RWPE2 (cell line): ENCODE results near the gene POC1B.
A peak's percentile ranks its signal among the peaks of the same experiment; 100 is the strongest.

Source experiments
- ATAC-seq: fragments of 200-7000 bp; cut with Tn5 transposase; 3 replicates; pipeline ENCODE4 v1.9.1; 2021; ENCODE audit warnings: low read depth
- DNase-seq: peaks from one replicate; pipeline ENCODE4 v3.0.0-alpha.2; 2020; ENCODE audit warnings: low spot score
- H3K27ac ChIP-seq: fragments of 450-650 bp; 2 replicates; pipeline ENCODE4 v1.5.1; 2017; ENCODE audit warnings: mild to moderate bottlenecking; ENCODE audit not compliant: poor library complexity, severe bottlenecking
- H3K27me3 ChIP-seq: fragments of 250-450 bp; sonication (Bioruptor Pico); 2 replicates; pipeline ENCODE4 v1.5.1; 2021; ENCODE audit warnings: mild to moderate bottlenecking, moderate library complexity; ENCODE audit not compliant: insufficient read depth, poor library complexity, severe bottlenecking
- H3K36me3 ChIP-seq: fragments of 250-450 bp; sonication (Bioruptor Pico); 2 replicates; pipeline ENCODE4 v1.5.1; 2020; ENCODE audit warnings: low read depth, mild to moderate bottlenecking, moderate library complexity
- H3K4me1 ChIP-seq: fragments of 250-450 bp; sonication (Bioruptor Pico); 2 replicates; pipeline ENCODE4 v1.5.1; 2021; ENCODE audit warnings: mild to moderate bottlenecking, moderate library complexity; ENCODE audit not compliant: insufficient read depth, poor library complexity, severe bottlenecking
- H3K4me3 ChIP-seq: fragments of 250-450 bp; sonication (Bioruptor Pico); 2 replicates; pipeline ENCODE4 v1.5.1; 2021; ENCODE audit warnings: mild to moderate bottlenecking, moderate library complexity; ENCODE audit not compliant: severe bottlenecking
- H3K9me3 ChIP-seq: fragments of 250-450 bp; sonication (Bioruptor Pico); 2 replicates; pipeline ENCODE4 v1.5.1; 2021; ENCODE audit warnings: mild to moderate bottlenecking, moderate library complexity; ENCODE audit not compliant: severe bottlenecking
- TF ChIP-seq, protein P1 (sequence below): fragments of 450-650 bp; IDR thresholded peaks from one replicate; pipeline ENCODE4 v1.5.1; 2017; ENCODE audit warnings: mild to moderate bottlenecking, moderate library complexity; ENCODE audit not compliant: poor library complexity, severe bottlenecking

The POC1B gene

DNA sequence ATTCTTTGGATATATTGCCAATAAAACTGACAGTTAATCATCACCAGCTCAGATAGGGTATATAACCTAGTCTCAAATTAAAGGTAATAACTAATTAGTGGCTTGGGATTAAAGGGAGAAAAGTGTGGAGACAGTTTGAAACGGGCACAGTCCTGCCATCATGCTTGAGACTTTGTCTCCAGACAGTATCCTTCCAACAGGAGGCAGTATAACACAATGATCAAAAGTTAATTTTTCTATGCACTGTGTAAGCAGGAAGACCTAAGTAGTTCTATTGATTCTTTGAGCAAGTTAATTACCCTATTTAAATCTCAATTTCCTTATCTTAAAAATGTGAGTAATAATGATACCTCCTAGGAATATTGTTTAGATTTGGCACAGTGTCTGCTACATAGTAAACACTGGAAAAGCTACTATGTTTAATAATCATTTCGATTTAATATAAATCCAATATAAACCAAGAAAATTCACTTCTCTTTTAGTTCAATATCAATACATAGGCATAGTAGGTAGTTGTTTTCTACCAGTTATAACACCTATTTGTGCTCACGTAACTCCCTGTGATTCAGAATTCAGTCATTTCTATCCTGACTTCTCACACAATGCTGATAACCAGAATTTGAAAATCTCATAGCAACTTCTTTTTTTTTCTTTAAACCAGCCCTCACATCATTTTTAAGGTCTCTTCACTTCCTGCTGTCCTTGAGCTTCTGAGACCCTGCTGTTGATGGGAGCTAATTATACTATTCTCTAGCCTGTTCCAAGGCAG, 54.9 kb downstream of the POC1B start:
- Histone ChIP-seq H3K4me3 (no peak overlapping the region), H3K27me3 (no peaks in the 10 kb centered on the region), H3K36me3 (no peaks in the 10 kb centered on the region; the same call in 1 of the 2 replicates), H3K9me3 (no peaks in the 10 kb centered on the region), H3K27ac (no peak overlapping the region), H3K4me1 (peaks cover 29% of the 10 kb centered on the region)
- TF ChIP-seq, protein P1, sequence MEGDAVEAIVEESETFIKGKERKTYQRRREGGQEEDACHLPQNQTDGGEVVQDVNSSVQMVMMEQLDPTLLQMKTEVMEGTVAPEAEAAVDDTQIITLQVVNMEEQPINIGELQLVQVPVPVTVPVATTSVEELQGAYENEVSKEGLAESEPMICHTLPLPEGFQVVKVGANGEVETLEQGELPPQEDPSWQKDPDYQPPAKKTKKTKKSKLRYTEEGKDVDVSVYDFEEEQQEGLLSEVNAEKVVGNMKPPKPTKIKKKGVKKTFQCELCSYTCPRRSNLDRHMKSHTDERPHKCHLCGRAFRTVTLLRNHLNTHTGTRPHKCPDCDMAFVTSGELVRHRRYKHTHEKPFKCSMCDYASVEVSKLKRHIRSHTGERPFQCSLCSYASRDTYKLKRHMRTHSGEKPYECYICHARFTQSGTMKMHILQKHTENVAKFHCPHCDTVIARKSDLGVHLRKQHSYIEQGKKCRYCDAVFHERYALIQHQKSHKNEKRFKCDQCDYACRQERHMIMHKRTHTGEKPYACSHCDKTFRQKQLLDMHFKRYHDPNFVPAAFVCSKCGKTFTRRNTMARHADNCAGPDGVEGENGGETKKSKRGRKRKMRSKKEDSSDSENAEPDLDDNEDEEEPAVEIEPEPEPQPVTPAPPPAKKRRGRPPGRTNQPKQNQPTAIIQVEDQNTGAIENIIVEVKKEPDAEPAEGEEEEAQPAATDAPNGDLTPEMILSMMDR = peak; percentile 49
- DNase-seq = no peak
- no peak for ATAC-seq

DNA sequence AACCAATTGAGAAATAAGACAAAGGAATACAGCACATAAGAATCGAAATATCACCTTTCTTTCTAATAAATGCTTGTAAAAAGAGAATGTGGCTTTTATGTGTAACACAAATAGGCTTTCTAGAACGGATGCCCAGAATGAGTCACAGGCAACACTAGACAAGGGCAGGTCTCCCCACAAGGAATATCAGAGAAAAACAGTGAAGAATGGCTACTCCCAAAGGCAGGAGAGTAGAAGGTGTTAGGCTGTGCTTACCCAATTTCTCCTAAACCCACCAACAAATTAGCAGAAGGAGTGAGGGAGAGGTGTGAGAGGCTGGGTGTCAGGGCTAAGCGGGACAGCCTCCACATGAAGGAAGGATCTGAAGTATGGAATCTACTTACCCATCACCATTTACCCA, 56.5 kb downstream of the POC1B start:
- TF ChIP-seq, protein P1 = no peak
- Histone ChIP-seq H3K36me3 (no peaks in the 10 kb centered on the region; the same call in 1 of the 2 replicates), H3K4me1 (peaks cover 40% of the 10 kb centered on the region), H3K9me3 (no peaks in the 10 kb centered on the region), H3K4me3 (no peak overlapping the region), H3K27ac (no peak overlapping the region), H3K27me3 (no peaks in the 10 kb centered on the region)
- DNase-seq (no peak), ATAC-seq (peak; percentile 80)

DNA sequence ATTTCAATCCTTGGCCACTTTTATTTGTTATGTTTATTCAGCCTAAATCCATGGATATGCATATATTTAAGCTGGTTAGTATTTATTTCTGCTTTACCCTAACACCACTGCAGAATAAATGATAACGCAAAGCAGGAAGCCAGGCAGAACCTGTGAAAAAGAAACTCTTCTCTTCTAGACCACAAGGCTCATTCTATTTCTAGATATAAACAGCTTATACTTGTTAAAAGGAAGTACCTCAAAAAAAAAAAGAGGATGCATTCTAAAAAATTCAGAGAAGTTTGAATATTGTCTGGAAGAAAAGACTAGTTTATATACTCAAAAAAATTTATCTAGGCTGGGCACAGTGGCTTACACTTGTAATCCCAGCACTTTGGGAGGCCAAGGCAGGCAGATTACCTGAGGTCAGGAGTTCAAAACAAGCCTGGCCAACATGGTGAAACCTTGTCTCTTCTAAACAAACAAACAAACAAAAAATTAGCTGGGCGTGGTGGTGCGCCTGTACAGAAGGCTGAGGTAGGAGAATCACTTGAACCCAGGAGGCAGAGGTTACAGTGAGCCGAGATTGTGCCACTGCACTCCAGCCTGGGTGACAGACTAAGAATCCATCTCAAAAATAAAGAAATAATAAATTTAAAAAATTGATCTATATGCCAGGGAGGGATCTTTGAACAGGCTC, 57.1 kb downstream of the POC1B start:
- no peaks in the 10 kb centered on the region for H3K27me3 ChIP-seq
- ATAC-seq (no peak), DNase-seq (no peak)
- no peaks in the 10 kb centered on the region for H3K9me3 ChIP-seq
- no peak overlapping the region for H3K27ac ChIP-seq
- H3K4me3 ChIP-seq = no peak overlapping the region
- H3K4me1 ChIP-seq = peaks cover 40% of the 10 kb centered on the region
- H3K36me3 ChIP-seq = no peaks in the 10 kb centered on the region; the same call in 1 of the 2 replicates
- TF ChIP-seq, protein P1 = no peak

DNA sequence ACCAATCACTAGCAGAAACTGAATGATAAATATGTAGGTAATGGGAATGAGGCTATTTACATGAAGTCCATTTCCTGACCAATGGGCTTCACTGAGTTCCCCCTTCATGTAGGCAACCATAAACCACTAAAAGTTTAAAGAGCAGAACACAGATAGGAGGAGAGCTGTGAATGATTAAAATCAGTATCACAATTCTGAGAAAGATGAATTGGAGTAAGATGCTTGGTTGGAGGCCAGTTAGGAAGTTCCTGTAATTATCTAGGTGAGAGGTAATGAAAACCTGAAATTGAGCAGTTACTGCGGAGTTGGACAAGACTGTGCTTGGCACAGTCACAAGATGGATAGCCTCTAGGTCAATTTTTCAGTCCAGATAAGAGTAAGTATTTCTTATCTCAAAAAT, 57.8 kb downstream of the POC1B start:
- Histone ChIP-seq H3K9me3 (no peaks in the 10 kb centered on the region), H3K4me3 (no peak overlapping the region), H3K36me3 (no peaks in the 10 kb centered on the region; the same call in 1 of the 2 replicates), H3K27ac (no peak overlapping the region), H3K4me1 (peaks cover 38% of the 10 kb centered on the region), H3K27me3 (no peaks in the 10 kb centered on the region)
- no peak for DNase-seq
- TF ChIP-seq, protein P1 = no peak
- no peak for ATAC-seq
